GM12801 (cell line): Measurements from ENCODE around the gene CEP85.

Experiments used
- CTCF ChIP-seq: IDR thresholded peaks from one replicate; pipeline ENCODE4 v1.5.1; 2011; ENCODE audit warnings: control low read depth; ENCODE audit not compliant: insufficient read length; ENCODE audit errors: extremely low read depth

CEP85 gene

GRCh38 chr1:26280333-26281042, 46.5 kb downstream of the CEP85 start:
- TF ChIP-seq CTCF, result no peak

GRCh38 chr1:26281091-26281958, 47.3 kb downstream of the CEP85 start:
- no peak for TF ChIP-seq CTCF

- TF ChIP-seq CTCF, result no peak
Measured at GRCh38 chr1:26281971-26282370, 48.0 kb downstream of the CEP85 start.

- TF ChIP-seq CTCF, result no peak
Measured at GRCh38 chr1:26282401-26282918, 48.5 kb downstream of the CEP85 start.

- no peak for TF ChIP-seq CTCF
Measured at GRCh38 chr1:26283279-26283853, 49.4 kb downstream of the CEP85 start.

- no peak for TF ChIP-seq CTCF
Measured at GRCh38 chr1:26283871-26284596, 50.0 kb downstream of the CEP85 start.
